ENCODE data around the gene FRAS1.
"Not testable (repeated sequence)": the region's sequence is repeated elsewhere in the genome, so short reads cannot be mapped to it uniquely, and the experiment has no call there.

The FRAS1 gene

DNA sequence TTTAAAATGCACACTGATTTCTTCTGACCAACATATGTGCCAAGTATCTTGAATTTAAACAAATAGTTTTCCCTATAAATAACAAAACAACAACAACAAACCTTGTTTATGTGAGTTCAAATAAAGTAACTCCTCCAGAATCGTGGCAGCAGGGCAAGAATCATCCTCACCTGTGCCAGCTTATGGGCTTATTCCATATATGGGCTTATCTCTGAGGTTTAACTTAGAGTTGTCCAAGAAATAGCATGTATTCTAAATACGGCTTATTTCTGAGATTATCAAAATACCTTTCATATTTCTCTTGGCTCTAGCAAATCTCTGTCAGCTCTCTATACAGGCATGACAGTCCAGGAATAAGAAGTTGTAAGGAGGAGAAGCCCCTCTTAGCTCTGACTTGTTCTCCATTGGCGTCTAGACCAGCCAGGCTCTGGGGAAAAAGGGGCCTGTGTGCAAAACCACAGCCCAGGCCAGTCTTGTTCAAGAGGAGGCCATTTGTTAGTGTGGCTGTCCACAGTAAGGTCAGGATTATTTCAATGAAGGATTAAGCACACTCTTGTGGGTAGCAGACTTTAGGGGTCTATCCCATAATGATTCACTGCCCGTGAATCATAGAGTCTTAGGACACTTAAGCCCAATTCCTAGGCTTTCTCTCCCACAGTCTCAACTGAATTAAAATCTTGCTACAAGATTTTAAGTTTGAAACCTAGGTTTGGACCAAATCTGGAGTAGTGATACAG lies 63.2 kb downstream of the FRAS1 start:
- DNase-seq (ENCODE audit: low read depth in 2 of 2) = no peak

DNA sequence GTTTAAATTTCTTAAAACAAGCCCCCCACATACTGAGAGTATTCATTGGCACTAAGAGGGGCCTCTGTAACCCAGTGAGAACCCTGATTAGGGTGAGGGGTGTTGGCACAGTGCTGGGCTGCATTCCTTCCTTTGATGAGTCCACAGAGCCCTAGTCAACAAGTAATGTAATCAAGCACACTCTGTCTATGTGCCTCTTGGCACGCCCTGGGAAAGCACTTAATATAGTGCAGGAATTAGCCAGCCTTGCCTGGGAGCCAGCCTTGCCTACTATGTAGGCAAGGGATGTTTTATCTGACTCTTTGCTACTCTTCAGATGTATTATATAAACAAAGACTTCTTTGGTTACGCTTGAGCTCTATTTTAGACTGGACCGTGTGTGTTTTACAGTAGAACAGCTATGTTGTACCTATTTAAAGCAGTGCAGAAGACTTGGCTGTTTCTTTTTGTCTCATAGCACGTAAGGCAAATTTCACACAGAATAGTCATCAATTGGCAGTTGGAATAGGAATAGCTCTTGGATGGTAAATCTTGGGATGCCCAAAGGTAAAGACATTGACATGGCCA lies 64.3 kb downstream of the FRAS1 start:
- no peak for DNase-seq (ENCODE audit: low read depth in 2 of 2)

DNA sequence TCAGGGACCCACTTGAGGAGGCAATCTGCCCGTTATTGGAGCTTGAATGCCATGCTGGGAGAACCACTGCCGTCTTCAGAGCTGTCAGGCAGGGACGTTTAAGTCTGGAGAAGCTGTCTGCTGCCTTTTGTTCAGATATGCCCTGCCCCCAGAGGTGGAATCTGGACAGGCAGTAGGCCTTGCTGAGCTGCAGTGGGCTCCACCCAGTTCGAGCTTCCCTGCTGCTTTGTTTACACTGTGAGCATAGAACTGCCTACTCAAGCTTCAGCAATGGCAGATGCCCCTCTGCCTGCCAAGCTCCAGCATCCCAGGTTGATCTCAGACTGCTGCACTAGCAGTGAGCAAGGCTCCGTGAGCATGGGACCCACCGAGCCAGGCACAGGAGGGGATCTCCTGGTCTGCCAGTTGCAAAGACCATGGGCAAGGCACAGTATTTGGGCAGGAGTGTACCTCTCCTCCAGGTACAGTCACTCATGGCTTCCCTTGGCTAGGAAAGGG lies 68.8 kb downstream of the FRAS1 start:
- DNase-seq (ENCODE audit: low read depth in 2 of 2) = not testable (repeated sequence)

- no peak for DNase-seq (ENCODE audit: low read depth in 2 of 2)
These were observed 72.4 kb downstream of the FRAS1 start for GRCh38 chr4:78129383-78130108.

- DNase-seq (ENCODE audit: low read depth in 2 of 2) = no peak
These were observed 74.3 kb downstream of the FRAS1 start for GRCh38 chr4:78131403-78131802.

DNA sequence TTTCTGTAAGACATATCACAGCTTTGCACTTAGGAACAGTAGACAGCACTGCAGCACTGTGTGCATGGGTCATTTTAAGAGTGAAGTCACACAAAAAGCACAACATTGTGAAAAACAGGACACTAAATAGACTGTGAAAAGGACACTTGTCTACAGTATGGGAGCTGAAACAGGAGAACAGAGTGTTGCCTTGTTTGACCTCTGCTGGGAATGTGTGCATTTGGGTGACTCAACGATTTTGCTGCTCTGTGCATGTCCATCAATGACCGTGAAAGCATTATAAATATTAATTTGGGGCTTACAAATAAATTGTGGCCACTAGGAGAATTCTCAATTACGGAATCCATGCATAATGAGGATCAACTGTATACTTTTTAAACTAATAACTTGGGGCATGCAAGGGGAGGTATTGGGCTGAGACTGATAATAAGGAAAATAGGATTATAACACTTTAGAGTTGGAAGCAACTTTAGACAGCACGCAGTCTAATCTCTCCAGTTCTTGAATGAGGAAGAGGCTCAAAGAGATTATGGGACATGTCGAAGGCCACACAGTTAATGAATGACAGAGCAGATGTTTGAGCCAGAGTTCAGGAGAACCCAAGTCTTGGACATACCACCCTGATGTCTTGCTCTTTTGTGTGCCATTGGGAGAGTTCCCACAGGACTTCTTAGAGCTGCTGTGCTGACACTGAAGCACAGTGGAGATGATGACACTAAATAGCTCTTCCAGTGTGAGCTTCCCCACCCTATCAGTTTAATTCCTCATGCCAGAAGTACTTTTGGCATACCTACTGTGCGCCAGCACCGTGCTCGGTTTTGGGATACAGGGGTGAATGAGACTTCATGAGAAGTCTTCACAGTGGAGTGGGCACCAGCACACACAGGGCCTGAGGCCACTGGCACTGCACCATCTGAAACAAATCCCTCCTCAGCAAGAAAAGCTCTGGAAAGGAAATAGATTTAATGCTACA lies 79.3 kb downstream of the FRAS1 start:
- no peak for DNase-seq (ENCODE audit: low read depth in 2 of 2)

DNA sequence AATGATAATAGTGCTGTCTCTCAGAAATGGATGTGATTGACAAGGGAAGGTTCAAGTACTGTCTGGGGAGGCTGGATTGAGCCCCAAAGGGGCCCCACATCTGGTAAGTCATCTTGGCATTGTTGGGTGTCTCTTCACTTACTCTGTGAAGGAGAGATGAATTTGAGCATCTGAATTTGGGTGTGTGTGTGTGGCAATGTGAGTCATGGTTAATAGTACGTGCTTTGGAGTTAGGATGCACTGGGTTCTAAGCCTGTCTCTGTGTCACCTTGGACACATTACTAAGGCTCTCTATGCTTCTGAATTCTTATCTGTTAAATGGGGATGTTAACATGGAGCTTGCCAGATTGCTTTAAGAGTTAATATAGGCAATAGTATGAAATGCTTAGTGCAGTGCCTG lies 80.4 kb downstream of the FRAS1 start:
- DNase-seq (ENCODE audit: low read depth in 2 of 2) = no peak

GRCh38 chr4:78138252-78138651 lies 81.1 kb downstream of the FRAS1 start:
- no peak for DNase-seq (ENCODE audit: low read depth in 2 of 2)

- DNase-seq (ENCODE audit: low read depth in 2 of 2) = no peak
These were observed 86.5 kb downstream of the FRAS1 start for GRCh38 chr4:78143634-78144033.

GRCh38 chr4:78145008-78145407 lies 87.9 kb downstream of the FRAS1 start:
- no peak for DNase-seq (ENCODE audit: low read depth in 2 of 2)

GRCh38 chr4:78145622-78146021 lies 88.5 kb downstream of the FRAS1 start:
- DNase-seq (ENCODE audit: low read depth in 2 of 2) = no peak

DNA sequence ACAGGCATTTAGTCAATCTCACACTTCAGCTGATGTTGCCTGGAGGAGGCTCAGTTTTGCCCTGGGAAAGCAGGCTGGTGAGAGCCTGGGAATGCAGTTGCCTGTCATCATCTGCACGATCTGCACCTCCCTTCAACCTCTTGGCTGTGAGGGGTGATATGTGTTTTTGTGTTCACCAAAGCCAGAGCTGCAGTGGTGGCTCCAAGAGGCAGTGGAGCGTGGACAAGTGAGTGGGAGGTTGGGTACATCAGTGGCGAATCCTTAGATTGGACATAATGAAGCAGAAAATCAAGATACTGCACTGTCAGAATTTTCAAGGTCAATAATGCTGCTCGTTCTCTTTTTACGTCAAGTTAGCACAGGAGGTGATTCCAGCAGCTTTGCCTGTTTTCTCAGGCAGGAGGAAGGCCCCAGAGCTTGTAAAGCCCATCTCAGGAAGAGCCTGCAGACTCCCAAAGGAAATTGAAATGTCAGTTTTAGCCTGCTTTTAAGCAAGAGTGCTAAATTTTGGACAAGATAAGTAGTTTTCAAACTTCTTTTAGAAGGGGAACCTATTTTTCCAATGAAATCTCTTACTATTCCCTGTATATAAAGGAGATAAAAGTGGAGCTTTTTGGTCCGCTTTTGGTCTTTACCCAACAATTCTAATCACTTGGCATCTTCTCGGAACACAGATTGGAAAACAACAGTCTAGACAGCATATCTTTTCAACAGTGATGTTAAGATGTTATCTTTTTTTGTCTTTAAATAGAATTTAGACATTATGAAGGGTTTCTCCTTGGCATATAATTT lies 92.8 kb downstream of the FRAS1 start:
- DNase-seq (ENCODE audit: low read depth in 2 of 2) = no peak

DNA sequence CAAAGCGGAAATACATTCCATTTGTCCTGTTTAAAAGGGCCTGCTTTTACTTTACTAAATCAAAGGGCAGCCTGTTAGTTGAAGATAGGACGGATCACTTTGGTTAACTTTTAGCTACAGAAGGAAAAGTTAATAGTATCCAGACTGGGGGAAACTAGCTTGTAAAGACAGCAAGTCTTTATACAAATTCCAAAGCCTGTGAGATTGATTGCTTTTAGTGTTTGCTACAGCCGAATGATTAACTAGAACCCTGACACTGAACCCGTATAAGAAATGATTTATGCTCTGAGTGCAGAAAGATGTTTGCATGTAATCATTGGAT lies 93.4 kb downstream of the FRAS1 start:
- DNase-seq (ENCODE audit: low read depth in 2 of 2) = no peak

DNA sequence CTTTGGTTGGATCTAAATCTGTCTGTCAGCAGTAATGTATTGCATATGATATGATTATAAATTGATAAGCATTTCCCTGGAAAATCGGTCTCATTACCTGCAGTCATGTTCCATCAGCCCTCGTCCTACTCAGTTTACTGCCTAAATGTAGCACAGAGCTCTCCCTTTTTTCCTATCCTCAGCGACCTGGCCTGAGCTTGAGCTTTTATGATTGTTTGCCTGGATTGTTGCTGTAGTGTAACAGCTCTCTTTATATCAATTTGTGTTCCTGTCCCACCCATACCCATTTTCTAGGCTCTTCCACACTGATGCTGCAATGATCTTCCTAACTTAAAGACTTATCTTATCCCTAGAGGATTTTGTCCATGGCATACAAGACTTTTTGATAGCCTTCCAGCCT lies 95.7 kb downstream of the FRAS1 start:
- DNase-seq (ENCODE audit: low read depth in 2 of 2) = no peak

- no peak for DNase-seq (ENCODE audit: low read depth in 2 of 2)
These were observed 98.0 kb downstream of the FRAS1 start for GRCh38 chr4:78154972-78155590.

DNA sequence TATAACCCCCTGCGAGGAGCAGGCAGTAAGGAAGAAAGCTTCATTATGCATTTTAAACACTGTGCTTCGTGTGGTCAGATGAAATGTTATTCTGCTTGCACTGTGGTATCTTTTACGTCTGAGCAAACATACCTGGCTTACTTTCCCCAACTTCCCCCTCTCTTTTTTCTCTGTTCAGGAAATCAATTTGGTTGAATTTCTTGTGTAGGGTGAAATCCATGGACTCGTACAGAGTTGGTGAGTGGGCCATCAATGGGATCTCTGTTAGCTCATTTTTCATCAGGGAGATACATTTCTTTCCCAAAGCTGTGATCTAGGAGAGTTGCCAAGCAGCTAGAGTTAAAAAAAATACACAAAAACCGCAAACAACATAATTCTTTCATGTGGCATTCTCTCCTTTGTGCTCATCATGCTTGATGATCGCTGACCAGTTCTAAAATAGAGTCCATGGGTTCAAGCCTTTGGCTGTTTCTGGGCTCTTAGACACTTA lies 98.5 kb downstream of the FRAS1 start:
- DNase-seq (ENCODE audit: low read depth in 2 of 2) = no peak

DNA sequence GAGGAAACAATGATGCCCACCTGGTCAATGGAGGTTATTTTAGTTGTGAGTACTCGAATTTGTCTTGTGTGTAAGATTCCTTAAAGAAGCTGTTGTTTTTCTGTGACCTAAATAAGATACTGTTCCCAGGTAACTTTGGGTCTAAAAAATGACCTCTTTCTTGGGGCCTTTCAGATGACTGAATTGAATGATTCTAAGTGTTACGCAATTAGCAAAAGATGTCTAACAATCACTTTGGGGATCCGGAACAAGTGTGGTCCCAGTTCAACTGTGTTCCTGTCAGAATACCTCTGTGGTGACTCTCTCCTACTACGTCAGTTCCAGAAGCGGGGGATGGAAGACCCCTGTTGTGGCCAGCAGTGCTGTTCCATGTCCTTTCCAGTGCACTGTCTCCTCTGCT lies 99.4 kb downstream of the FRAS1 start:
- DNase-seq (ENCODE audit: low read depth in 2 of 2) = no peak

DNA sequence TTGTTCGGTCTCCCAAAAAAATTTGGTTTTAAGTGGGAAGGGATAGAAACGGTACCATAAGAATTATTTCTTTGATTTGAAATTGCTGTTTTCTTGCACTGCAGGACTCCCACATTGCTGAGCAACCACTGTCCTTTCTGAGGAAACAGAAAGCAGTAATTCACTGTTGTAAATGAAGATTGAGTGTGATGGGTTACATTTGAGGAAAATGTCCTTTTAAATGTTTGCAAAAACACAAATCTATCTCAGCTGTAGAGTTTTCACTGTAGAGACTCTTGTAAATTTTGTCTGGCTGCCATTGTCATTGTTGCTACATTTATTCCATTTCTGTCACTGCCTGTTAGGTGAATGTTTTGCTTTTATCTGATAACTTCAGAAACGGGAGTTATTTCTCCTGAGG lies 105.2 kb downstream of the FRAS1 start:
- DNase-seq (ENCODE audit: low read depth in 2 of 2) = no peak

DNA sequence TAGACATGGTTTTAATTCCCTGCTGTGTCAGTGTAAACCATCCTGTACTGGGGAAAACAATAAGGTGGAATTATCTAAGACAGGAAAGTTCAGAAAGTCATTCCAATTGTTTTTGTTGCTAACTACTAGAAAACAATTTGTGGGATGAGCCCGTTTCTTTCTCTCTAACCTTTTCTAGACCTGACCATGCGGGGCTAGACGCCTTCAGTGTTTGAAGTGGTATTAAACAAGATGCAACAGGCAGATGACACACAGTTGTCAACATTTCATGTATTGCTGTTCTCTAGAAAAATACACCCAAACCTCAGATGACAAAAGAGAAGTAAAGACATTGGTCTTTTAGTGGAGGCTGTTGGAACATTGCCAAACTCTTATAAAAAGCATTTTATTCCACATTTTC lies 105.7 kb downstream of the FRAS1 start:
- DNase-seq (ENCODE audit: low read depth in 2 of 2) = no peak

DNA sequence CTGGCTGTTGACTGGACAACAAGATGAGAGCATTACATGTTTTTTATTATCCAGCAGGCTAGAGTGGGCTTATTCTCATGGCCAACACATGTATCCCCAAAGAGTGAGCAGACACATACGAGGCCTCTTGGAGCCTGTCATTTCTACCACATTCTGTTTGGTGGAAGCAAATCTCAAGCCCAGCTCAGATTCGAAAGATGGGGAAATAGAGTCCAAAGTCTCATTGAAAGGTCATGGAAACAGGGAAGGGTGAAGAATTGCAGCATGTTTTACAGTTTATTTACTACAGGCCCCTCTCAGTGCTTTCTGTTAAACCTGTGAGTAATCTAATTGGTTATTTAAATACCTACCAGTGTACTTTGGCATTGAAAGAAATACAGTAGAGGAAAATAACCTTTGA lies 108.6 kb downstream of the FRAS1 start:
- DNase-seq (ENCODE audit: low read depth in 2 of 2) = no peak

GRCh38 chr4:78166622-78167021 lies 109.5 kb downstream of the FRAS1 start:
- DNase-seq (ENCODE audit: low read depth in 2 of 2) = no peak
